GM19324 (cell line): ENCODE results near the gene ITIH2.
"Not testable (repeated sequence)": the region's sequence is repeated elsewhere in the genome, so short reads cannot be mapped to it uniquely, and the experiment has no call there.

Experiments used
- ATAC-seq: cut with Tn5 transposase; IDR thresholded peaks from one replicate; pipeline ENCODE4 v1.9.1; 2021; ENCODE audit warnings: mild to moderate bottlenecking, moderate library complexity; ENCODE audit not compliant: unreplicated experiment, low FRiP score

The ITIH2 gene

DNA sequence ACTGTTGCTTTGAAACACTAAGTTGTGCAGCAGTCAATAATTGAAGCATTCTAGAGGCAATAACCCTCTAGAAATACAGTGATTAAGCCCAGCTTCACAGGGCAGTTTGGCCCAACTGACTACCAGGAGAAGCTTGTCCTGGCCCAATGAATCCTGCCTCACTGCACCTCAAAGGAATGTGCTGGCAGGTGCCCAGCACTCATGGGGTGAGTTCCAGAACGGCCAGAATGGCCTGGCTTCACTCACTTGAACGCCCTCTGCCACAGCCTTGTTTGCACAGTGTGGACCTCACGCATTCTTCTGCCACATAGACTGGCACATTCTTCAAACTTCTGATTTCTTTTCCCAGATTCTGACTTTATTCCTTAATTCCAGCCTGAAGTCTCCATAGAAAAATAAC, 6.6 kb upstream of the ITIH2 start:
- ATAC-seq: no peak

DNA sequence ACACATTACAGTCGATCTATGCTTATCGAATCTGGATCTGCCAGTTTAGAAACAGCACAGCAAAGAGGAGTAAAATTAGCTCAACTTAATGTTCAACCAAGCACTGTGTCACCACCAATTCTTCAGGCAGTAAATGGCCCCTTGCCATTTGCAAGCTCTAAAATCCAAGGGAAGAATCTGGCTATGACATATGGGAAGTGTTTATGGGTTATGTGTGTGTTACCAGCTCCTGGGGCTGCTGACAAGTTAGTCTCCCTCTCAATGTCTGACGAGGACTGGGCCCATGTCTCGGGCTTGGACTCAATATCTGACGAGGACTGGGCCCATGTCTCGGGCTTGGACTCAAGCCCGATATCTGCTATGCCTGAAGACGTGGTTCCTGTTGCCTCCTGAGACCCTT, 5.7 kb upstream of the ITIH2 start:
- ATAC-seq: no peak

DNA sequence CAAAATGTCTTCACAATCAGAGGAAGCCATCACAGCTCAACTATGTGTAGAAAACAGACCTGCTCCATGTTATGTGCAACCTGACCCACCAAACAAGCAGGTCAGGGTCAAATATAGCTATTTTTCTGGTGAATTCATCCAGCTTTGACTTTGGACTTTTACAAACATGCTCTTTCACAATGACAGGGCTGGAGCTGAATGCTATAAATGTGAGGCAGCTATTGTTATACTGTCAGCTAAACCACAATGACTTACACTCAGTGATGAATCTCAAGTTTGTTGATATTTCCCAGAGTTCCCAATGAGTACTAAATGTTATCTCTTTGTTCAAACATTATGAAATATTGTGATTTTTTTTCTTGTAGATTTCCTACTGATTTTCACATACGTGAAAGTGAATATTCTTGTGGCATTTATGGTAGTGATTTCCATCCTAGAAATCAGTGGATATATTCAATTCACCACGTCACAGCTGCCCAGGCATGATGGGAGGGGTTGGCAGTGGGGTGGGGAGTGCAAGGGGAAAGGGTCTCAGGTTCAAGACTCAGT, 2.5 kb upstream of the ITIH2 start:
- ATAC-seq: no peak

DNA sequence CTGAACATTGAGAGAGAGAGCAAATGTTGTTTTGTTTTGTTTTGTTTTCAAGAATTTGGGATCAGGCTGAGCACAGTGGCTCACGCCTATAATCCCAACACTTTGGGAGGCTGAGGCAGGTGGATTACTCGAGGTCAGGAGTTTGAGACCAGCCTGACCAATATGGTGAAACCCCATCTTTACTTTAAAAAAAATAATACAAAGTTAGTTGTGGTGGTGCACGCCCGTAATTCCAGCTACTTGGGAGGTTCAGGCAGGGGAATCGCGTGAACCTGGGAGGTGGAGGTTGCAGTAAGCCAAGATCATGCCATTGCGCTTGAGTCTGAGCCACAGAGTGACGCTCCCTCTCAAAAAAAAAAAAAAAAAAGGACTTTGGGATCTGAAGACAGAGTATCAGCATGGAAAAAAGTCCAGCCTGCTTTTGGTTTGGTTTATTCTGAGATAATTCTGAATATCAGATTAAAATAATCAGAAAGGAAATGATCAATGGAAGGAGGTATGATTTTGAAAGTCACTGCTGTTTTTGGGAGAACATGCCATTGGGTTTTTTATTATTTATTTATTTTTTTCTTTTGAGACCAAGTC, 1.9 kb upstream of the ITIH2 start:
- ATAC-seq: no peak

DNA sequence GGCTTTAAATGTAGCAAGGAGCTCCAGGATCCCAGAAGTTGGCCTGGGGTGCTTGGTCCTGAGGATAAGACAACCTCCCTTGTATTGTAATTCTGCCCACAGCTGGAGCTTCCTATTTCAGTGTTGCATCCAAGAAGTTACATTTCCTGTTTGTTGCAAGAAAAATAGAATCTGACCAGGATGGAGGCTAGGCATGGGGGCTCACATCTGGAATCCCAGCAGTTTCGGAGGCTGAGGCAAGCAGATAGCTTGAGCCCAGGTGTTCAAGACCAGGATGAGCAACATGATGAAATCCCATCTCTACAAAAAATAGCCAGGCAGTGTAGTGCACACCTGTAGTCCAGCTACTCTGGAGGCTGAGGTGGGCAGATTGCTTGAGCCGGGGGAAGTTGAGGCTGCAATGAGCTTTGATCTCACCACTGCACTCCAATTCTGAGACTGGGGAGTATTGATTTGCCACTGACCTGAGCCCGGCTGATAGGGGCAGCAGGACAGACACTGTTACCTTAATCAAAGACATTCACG, 766 bp upstream of the ITIH2 start:
- no peak for ATAC-seq

DNA sequence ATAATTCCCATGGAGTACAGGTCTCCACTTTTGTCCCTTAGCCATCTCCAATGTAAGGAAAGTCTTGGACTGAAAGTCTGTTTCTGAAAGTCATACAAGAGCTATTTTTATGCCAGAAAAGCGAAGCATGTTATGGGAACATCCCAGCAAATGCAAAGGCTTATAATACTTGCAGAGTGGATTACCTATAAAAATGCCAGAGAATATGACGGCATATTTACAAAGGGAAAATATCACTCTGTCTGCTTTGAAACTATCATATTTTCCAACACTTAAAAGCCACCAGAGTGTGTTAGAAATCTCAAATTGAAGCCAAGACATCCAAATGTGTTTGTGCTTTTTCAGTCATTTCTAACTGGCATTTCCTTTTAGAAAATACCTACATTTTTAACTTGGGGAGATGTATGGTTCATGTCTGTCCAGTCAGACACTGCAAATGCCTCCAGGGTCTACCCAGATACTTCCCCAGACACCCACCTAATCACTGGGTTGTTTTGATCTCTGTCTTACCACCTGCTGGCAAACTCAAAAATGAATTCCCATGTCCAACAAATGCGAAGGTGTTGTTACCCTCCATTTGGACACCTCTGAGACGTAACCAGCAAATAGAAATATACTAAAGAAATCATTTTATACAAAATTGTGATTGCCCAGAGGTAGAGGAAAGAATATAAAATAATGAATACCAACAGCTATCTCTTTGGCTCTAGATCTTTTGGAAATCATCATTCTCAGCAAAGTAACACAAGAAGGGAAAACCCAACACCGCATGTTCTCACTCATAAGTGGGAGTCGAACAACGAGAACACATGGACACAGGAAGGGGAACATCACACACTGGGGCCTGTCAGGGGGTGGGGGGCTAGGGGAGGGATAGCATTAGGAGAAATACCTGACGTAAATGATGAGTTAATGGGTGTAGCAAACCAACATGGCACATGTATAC, 1.2 kb downstream of the ITIH2 start:
- ATAC-seq: no peak

DNA sequence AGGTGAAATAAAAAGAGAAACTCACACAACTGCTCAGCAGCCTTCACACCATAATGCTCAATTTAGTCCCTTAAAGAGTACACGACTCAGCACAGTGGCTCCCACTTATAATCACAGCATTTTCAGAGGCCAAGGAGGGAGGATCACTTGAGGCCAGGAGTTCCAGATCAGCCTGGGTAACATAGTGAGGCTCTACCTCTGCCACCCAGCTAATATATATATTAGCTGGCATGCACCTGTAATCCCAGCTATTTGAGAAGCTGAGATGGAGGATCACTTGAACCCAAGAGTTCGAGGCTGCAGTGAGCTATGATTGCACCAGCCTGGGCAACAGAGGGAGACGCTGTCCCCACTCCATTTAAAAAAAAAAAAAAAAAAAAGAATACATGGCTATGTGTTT, 2.2 kb downstream of the ITIH2 start:
- ATAC-seq: no peak

DNA sequence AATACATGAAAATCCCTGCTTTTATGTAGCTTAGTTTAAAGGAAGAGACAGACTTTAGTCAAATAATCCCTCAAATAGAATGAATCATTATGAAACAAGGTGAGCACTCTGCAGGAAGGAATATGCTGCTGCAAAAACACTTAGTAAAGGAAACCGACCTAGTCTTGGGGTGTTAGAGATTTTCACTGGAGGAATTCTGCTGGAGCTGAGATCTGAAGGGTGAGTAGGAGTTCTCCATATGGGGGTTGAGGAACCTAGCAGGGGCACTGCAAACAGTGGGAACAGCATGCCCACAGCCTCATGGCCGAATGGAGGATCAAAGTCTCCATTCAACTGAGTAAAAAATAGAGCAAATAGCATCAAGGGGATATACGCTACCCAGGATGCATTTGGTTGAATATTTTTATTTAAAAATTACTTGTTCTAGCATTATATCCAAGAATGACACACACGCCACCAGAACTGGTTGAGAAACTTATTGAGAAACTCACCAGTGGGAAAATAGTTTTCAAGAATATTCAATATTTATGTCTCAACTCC, 3.5 kb downstream of the ITIH2 start:
- ATAC-seq: no peak

DNA sequence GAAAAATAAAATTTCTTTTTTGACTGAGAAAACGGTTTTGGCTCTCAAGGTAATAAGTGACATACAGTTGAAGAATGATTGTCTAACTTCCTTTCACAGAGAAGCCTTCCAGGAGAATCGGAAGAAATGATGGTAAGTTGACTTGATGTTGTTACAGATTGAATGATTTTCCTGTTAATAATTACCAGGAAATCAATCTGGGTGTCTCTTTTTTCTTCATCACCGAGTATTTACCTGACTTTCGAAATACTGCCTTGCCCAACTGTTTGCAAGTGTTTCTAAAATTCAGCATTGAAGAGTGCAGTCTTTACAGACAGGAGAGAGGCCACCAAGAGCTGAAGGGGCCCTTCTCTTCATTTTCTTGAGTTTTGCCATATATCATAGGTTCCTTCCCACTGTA, 4.0 kb downstream of the ITIH2 start:
- no peak for ATAC-seq

DNA sequence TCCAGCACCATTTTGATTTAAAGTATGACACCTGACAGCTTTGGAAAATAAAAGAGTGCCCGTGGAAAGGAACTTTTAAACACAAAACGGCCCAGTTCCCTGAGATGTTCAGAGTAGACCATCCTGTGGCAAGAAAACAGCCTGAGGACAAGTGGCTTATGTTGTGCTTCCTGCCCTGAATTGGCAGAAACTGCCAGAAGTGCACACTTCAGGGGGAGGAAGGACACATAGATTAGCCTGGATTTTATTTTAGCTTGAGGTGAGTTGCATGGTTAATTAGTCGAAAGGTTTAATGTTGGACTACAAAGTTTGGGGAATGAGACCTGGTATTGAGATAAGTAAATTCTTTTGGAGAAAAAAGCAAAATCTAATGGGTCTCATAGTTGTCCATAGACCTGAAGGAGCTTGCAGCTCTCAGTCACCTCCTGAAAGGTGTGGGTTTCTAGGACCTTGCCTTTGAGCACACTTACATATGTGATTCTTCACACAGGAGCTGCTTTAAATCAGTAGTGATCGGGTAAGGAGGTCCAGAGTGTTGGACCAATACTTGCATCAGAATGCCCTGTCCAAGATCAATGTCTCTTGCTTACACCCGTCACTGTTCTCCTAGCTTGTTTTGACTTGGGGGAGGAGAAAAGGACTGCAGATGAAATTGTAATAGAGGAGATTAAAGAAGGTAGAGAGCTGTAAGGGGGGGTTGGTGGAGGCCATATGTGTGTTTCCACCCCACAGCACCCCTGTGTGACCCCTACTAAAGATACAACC, 4.9 kb downstream of the ITIH2 start:
- ATAC-seq: no peak

DNA sequence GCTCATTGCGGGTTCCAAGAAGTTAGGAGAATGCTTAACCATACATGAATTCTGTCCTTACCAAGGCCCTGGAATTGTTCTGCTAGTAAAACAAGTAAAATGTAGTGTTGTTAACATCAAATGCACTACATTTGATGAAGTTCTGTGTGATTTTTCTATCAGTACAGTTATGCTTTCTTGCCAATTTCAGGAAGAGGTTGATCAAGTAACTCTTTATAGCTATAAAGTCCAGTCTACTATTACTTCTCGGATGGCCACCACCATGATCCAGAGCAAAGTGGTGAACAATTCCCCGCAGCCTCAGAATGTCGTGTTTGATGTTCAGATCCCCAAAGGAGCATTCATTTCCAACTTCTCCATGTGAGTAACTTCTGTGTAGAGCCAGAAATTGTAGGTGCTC, 5.7 kb downstream of the ITIH2 start:
- no peak for ATAC-seq

DNA sequence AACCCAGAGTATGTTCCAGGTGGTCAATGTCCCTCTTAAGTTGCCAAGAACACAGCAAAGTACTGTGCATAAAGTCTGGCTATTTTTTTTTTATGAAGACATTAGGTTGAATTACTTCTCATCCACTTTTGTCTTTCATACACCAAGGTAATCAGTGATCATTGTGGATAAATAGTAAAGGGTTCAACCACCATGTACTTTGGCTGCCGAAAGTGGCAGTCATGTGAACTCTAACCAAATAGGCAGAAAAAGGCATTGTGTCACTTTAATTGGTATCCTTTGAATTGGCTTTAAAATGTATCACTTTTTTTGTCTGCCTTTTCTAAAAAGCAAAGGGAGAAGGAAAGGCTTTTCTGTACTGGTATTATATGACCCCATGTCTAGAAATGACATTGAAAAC, 7.3 kb downstream of the ITIH2 start:
- ATAC-seq: no peak

DNA sequence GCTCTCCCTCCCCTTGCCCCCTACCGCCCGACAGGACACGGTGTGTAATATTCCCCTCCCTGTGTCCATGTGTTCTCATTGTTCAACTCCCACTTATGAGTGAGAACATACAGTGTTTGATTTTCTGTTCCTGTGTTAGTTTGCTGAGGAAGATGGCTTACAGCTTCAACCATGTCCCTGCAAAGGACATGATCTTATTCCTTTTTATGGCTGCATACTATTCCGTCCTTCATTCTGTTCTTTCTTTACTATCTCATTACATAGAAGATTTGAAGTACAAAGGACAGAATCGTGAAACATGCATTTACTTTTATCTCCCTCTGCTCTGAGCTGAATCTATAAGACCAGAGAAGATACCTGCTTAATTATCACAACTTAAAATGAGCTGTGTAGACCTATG, 8.0 kb downstream of the ITIH2 start:
- ATAC-seq: not testable (repeated sequence)

DNA sequence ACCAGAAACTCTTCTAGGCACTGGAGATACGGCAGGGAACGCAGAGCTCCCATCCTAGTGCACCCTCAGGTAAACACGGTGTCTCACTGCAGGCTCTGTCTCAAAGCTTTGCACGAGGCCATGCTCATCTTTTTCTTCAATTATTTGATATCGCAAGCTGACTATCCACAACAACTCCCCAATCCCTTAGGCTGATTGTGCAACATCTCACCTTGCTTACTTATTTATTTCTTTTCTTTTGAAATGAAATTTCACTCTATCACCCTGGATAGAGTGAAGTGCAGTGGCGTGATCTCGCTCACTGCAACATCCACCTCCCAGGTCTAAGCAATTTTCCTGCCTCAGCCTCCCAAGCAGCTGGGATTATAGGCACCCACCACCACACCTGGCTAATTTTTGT, 12.4 kb downstream of the ITIH2 start:
- no peak for ATAC-seq

DNA sequence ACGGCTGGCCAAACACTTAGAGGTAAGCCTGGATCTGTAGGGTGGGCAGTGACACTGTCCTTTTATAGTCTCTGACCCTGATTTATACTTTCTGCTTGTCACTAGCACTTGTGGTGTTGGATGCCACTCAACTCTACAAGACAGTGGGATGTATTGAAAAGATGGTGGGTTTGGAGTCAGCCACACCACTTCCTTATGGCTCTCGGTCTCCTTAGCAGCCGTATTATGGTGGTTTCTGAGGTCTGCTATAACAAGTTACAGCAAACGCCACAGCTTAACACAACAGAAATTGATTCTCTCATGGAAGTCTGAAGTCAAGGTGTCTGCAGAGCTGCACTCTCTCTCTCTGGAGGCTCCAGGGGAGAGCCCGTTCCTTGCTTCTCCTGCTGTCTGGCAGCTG, 14.7 kb downstream of the ITIH2 start:
- no peak for ATAC-seq

DNA sequence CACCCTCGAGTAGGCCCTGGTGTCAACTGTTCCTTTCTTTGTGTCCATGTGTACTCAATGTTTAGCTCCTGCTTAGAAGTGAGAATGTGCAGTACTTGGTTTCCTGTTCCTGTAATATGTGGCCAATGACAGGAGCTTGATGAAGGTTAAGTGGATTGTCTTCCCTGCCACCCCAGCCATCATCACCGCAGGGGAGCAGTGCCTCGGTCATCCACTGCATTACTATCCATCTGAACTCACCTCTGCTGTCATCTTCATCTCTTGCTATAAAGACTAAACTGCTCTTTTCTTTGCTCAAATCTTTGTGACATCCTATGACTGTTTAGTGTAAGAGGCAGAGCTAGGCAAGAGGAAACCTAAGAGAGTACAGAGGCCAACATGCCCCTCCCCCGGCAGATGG, 15.6 kb downstream of the ITIH2 start:
- no peak for ATAC-seq

DNA sequence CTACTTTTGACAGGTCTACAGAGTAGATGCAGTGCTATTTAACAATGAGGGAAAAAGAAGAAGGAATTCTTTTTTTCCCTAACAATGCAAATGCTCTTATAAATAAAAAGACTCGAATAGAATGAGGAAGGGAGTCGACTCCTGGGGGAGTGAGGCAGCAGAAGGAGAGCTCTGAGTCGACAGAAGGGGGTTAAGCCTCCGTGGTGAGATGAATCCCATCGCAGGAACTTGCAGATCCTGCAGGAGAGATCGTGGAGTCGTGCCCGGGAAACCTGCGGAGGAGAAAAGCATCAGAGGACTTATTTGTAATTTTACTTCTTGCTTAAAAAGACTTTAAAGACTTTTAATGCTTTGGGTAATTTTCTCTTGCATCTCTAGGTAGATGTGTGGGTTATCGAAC, 17.4 kb downstream of the ITIH2 start:
- ATAC-seq: no peak

DNA sequence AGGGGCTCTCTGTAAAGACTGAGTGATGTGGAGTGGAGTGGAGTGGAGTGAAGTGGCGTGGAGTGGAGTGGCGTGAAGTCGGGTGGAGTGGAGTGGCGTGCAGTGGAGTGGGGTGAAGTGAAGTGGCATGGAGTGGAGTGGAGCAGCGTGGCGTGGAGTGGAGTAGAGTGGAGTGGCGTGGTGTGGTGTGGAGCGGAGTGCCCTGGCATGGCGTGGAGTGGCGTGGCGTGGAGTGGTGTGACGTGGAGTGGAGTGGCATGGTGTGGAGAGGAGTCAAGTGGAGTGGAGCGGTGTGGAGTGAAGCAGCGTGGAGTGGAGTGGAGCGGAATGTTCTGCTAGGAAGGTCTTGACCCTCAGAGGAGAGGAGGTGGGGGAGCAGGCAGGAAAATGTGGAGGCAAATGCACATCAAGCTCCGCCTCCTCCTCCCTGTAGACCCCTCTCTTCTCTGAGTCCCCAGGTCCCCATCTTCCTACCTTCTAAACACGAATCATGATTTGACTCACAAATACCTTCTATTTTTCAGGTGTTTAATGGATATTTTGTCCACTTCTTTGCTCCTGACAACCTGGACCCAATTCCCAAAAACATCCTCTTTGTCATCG, 19.9 kb downstream of the ITIH2 start:
- ATAC-seq: no peak

DNA sequence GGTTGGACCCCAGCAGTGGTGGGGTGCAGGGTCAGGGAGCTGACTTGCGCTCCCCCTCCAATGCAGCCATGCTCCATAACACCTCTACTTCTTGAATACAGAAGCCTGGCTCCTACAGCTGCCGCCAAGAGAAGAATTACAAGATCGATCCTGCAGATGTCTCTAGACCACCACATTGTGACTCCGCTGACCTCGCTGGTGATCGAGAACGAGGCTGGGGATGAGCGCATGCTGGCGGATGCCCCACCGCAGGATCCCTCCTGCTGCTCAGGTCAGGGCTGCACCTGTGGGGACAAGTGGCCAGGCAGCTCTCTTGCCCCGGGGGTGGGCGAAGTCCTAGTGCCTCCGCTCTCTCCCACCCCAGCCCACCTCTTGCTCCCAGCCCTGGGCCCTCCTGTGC, 31.7 kb downstream of the ITIH2 start:
- no peak for ATAC-seq
